IgD-negative memory B cell (primary cell): ENCODE data around the gene HEPACAM. TPM values are rescaled to one million over a fixed set of nuclear protein-coding genes. Genes with fewer than 3 reads are reported as not detected.
A peak's percentile ranks its signal among the peaks of the same experiment; 100 is the strongest.

Experiments
- H3K27ac Mint-ChIP-seq, 3 donors: one replicate each; pipeline ENCODE4 v1.8.0; 2020 to 2022; ENCODE audit warnings: mild to moderate bottlenecking in 3 of 3, mixed read lengths in 3 of 3, moderate library complexity in 1 of 3
- H3K27me3 Mint-ChIP-seq: one replicate; pipeline ENCODE4 v1.8.0; 2021; ENCODE audit warnings: mixed read lengths
- H3K36me3 Mint-ChIP-seq: one replicate; pipeline ENCODE4 v1.8.0; 2020; ENCODE audit warnings: mild to moderate bottlenecking, mixed read lengths
- H3K4me1 Mint-ChIP-seq, 3 donors: one replicate each; pipeline ENCODE4 v1.8.0; 2020 to 2022; ENCODE audit warnings: mixed read lengths in 3 of 3, mild to moderate bottlenecking in 1 of 3
- H3K4me3 Mint-ChIP-seq, 4 donors: one replicate each; pipeline ENCODE4 v1.8.0; 2020 to 2022; ENCODE audit warnings: mild to moderate bottlenecking in 4 of 4, mixed read lengths in 4 of 4, moderate library complexity in 3 of 4
- H3K9me3 Mint-ChIP-seq, 3 donors: one replicate each; pipeline ENCODE4 v1.8.0; 2020 to 2021; ENCODE audit warnings: mixed read lengths in 3 of 3, mild to moderate bottlenecking in 1 of 3
- polyA plus RNA-seq: library from polyadenylated mRNA; unstranded; fragments of 300-500 nt; fragmentation: Illumina TruSeq; gene quantifications from one replicate; pipeline ENCODE4 v1.2.3, GENCODE V29; 2021

The HEPACAM gene
- polyA plus RNA-seq, 1 donor from 2014 or later = not detected

GRCh38 chr11:124898711-124899110 is 37.1 kb downstream of the HEPACAM start:
- H3K4me1 Mint-ChIP-seq = peaks cover 0 to 4% (median 0%) of the 10 kb centered on the region in 3 donors
- no peak overlapping the region for H3K27ac Mint-ChIP-seq
- no peaks in the 10 kb centered on the region for H3K9me3 Mint-ChIP-seq
- H3K27me3 Mint-ChIP-seq = peaks cover 25% of the 10 kb centered on the region
- H3K36me3 Mint-ChIP-seq = peaks cover 2% of the 10 kb centered on the region
- no peak overlapping the region for H3K4me3 Mint-ChIP-seq

DNA sequence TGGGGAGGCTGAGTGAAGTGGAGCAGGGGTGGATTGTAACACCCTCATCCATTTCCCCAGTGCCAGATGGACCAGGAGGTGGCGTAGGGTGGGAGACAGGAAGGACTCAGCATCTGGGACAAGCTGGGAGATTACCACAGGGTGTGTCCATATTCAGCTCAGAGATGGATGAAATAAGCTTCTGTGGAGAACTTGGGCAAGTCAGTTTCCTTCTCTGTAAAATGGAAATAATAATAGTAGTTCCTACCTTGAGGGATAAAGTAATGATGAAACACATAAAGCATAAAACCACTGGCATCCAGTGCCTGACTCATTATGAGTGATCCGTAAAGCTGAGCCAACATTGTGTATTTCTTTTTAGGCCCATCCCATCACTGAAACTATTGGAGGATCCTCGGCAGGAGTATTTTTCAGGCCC is 37.6 kb downstream of the HEPACAM start:
- Mint-ChIP-seq H3K36me3 (peaks cover 2% of the 10 kb centered on the region), H3K9me3 (no peaks in the 10 kb centered on the region), H3K27me3 (peaks cover 25% of the 10 kb centered on the region), H3K27ac (no peak overlapping the region), H3K4me3 (no peak overlapping the region), H3K4me1 (peaks cover 0 to 4% (median 0%) of the 10 kb centered on the region in 3 donors)

- H3K4me1 Mint-ChIP-seq = peaks cover 0 to 4% (median 0%) of the 10 kb centered on the region in 3 donors
- H3K27ac Mint-ChIP-seq = no peak within 1 kb of the TSS
- peaks cover 2% of the 10 kb centered on the region for H3K36me3 Mint-ChIP-seq
- H3K27me3 Mint-ChIP-seq = peaks cover 25% of the 10 kb centered on the region
- H3K4me3 Mint-ChIP-seq = peak within 1 kb of the TSS in 1 of 4 donors; percentile 23
- no peaks in the 10 kb centered on the region for H3K9me3 Mint-ChIP-seq
These were observed 38.1 kb downstream of the HEPACAM start, which contains the start of gene ROBO4 for GRCh38 chr11:124897674-124898262. Gene ROBO4 (minus strand): TSS chr11:124897865. CDS start chr11:124897795, 70 bp downstream.

DNA sequence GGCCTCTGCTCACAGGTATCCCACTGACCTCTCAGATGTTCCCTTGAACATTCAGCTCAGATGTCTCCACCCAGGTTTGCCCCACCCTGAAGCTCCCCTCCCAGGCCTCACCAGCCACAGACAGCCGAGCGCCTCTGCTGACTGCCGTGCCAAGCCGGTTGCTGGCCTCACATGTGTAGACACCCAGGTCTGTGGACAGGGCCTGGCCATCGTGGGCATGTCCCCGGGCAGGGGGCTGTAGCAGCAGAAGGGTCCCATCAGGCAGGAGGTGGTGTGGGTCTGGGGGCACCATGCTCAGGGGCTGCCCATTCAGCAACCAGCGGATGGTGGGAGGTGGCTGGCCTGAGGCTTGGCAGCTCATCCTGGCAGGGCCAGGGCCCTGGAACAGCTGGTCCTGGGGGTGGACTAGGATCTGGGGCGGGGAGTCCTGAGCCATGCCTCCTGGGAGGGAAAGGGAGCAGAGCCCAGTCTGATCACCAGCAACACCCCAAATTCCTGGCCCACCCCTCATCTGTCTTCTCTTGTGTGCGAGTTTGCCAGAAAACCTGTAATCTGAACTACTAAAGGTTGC is 38.9 kb downstream of the HEPACAM start:
- H3K27me3 Mint-ChIP-seq = peaks cover 28% of the 10 kb centered on the region
- H3K4me1 Mint-ChIP-seq = peaks cover 0 to 4% (median 0%) of the 10 kb centered on the region in 3 donors
- H3K9me3 Mint-ChIP-seq = no peaks in the 10 kb centered on the region
- no peak overlapping the region for H3K27ac Mint-ChIP-seq
- H3K36me3 Mint-ChIP-seq = peaks cover 2% of the 10 kb centered on the region
- H3K4me3 Mint-ChIP-seq = peak overlapping the region in 1 of 4 donors; percentile 23

- Mint-ChIP-seq H3K9me3 (no peaks in the 10 kb centered on the region), H3K4me1 (peaks cover 0 to 4% (median 0%) of the 10 kb centered on the region in 3 donors), H3K36me3 (peaks cover 2% of the 10 kb centered on the region), H3K27ac (no peak overlapping the region), H3K4me3 (no peak overlapping the region), H3K27me3 (peaks cover 30% of the 10 kb centered on the region)
These were observed 39.6 kb downstream of the HEPACAM start for GRCh38 chr11:124896071-124896750.

DNA sequence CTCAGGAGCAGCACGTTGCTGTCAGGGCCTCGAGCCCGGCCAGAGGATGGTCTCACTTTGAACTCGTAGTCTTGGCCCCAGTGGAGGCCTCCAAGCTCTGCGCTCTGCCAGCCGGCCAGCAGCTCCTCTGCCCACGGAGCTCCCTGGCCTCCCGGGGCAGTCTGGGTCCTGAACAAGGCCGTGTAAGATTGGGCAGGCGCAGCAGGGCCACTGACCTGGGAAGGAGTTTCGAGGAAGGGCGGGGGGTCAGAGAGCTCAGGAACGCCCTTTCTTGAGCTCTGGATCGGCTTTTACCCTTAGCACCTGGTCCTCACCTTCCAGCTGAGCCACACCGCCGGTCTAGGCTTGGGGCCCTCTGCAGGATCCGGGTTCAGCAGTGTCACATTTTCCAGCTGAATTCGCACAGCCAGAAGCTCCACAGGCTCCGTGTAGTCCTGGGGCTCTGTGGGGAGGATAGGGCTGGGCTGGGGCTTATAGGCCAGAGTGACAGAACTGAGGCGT is 40.3 kb downstream of the HEPACAM start:
- Mint-ChIP-seq H3K27ac (no peak overlapping the region), H3K36me3 (peaks cover 2% of the 10 kb centered on the region), H3K27me3 (peaks cover 28% of the 10 kb centered on the region), H3K4me3 (no peak overlapping the region), H3K9me3 (no peaks in the 10 kb centered on the region), H3K4me1 (peaks cover 0 to 4% (median 0%) of the 10 kb centered on the region in 3 donors)

DNA sequence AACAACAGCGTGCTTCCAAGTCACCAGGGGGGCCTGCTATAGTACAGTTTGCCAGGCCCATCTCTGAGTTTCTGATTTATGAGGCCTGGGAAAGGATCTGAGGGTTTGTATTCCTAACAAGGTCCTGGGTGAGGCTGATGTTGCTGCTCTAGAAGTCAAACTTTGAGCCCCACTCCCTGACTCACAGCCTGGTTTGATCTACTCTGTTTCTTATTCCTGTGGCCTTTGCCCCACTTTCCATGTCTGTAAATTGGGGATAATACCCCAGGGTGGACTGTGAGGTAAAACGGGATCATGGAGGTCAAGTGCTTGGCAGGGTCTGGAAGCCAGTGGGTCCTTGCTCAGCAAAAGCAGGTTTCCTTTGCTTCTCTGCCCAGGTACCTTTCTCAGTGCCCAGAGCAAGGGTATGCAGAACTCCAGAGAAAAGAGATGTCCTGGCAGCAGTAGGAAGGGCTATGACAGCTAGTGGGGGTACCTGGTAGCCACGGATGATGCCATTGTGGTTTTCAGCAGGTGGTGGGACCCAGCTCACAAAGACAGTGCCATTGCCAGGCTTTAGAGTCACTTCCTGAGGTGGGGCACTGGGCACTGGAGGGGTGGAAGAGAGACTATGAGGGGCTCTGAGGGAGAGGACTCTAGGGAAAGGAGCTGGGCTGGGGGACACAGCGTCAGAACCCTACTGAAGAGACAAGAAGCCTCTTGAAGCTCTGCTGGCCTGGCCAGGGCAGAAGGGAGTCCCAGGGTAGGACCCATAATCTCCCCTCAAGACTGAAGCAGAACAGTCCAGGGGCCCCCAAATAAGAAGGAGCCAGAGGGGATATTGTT is 41.0 kb downstream of the HEPACAM start:
- peaks cover 2% of the 10 kb centered on the region for H3K36me3 Mint-ChIP-seq
- H3K4me1 Mint-ChIP-seq = peaks cover 0 to 4% (median 0%) of the 10 kb centered on the region in 3 donors
- no peaks in the 10 kb centered on the region for H3K9me3 Mint-ChIP-seq
- no peak overlapping the region for H3K4me3 Mint-ChIP-seq
- H3K27ac Mint-ChIP-seq = no peak overlapping the region
- peaks cover 25% of the 10 kb centered on the region for H3K27me3 Mint-ChIP-seq

- peaks cover 0 to 3% (median 0%) of the 10 kb centered on the region in 3 donors for H3K4me1 Mint-ChIP-seq
- H3K36me3 Mint-ChIP-seq = peaks cover 2% of the 10 kb centered on the region
- H3K27me3 Mint-ChIP-seq = peaks cover 18% of the 10 kb centered on the region
- no peak overlapping the region for H3K4me3 Mint-ChIP-seq
- H3K27ac Mint-ChIP-seq = no peak overlapping the region
- no peaks in the 10 kb centered on the region for H3K9me3 Mint-ChIP-seq
These were observed 42.0 kb downstream of the HEPACAM start for GRCh38 chr11:124893781-124894401.

- Mint-ChIP-seq H3K27ac (no peak overlapping the region), H3K9me3 (no peaks in the 10 kb centered on the region), H3K4me1 (peaks cover 0 to 2% (median 0%) of the 10 kb centered on the region in 3 donors), H3K4me3 (no peak overlapping the region), H3K36me3 (peaks cover 2% of the 10 kb centered on the region), H3K27me3 (peaks cover 16% of the 10 kb centered on the region)
These were observed 42.9 kb downstream of the HEPACAM start for GRCh38 chr11:124892750-124893454.

GRCh38 chr11:124892146-124892545 is 43.7 kb downstream of the HEPACAM start:
- H3K4me3 Mint-ChIP-seq = no peak overlapping the region
- H3K36me3 Mint-ChIP-seq = no peaks in the 10 kb centered on the region
- no peak overlapping the region for H3K27ac Mint-ChIP-seq
- no peaks in the 10 kb centered on the region for H3K9me3 Mint-ChIP-seq
- H3K27me3 Mint-ChIP-seq = peaks cover 11% of the 10 kb centered on the region
- H3K4me1 Mint-ChIP-seq = no peaks in the 10 kb centered on the region

DNA sequence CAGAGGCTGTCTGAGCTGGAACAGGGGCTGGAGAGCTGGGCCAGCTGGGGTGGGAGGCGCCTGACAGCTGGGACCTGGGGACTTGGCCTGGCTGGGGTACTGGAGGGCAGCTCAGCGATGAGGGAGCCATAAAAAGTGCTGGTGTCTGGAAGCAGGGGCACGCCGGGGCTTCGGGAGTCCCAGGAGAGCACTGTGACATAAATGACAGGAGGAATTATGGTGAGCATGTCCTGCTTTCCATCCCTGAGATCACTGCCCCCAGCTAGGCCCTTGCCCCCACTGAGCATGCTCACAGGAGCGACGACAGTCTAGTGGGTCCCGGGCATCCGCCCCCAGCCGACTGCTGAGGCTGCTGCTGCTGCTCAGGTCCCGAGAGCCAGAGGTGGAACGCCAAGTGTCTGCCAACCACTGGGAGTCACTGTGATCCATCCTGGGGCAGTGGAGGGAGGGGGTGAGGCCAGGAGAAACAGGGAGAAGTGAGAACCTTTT is 44.4 kb downstream of the HEPACAM start:
- Mint-ChIP-seq H3K27me3 (peaks cover 8% of the 10 kb centered on the region), H3K4me1 (no peaks in the 10 kb centered on the region), H3K4me3 (no peak overlapping the region), H3K27ac (no peak overlapping the region), H3K36me3 (no peaks in the 10 kb centered on the region), H3K9me3 (no peaks in the 10 kb centered on the region)

DNA sequence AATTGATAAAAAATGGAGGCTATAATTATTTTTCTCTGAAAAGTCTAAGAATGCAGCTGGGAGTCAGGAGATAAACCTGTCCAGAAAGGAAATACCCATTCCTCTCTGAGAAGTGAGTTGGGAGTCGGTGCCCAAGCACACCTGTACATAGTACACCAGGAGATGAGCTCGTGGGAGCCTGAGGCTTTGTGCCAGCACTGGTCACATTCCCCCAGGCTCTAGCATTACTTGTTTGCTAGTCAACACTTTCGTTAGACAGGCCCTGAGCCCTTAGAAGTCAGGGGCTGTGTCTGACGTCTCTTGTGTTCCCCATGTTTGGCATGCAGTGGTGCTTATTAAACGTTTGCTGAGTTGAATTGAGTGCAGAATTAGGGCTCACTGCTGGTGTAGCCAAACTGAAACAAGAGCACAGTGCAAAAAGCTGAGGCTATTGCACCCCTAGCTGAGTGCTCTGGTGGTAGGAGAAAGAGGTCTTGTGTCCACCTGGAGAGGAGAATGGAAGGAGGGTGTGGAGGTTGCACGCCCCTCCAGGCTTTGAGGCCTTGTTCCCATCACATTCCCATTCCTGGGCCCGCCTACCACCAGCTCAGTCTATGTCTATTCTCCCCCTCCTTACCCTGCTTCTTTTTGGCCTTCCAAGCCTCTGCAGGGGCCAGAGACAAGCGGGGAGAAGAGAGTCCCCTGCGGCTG is 45.0 kb downstream of the HEPACAM start:
- no peak overlapping the region for H3K27ac Mint-ChIP-seq
- H3K4me1 Mint-ChIP-seq = no peaks in the 10 kb centered on the region
- H3K36me3 Mint-ChIP-seq = no peaks in the 10 kb centered on the region
- H3K9me3 Mint-ChIP-seq = no peaks in the 10 kb centered on the region
- peaks cover 7% of the 10 kb centered on the region for H3K27me3 Mint-ChIP-seq
- H3K4me3 Mint-ChIP-seq = no peak overlapping the region

- Mint-ChIP-seq H3K36me3 (no peaks in the 10 kb centered on the region), H3K4me3 (no peak overlapping the region), H3K9me3 (no peaks in the 10 kb centered on the region), H3K4me1 (no peaks in the 10 kb centered on the region), H3K27me3 (peaks cover 13% of the 10 kb centered on the region), H3K27ac (no peak overlapping the region)
These were observed 45.7 kb downstream of the HEPACAM start for GRCh38 chr11:124890151-124890550.
